LHCN-M2 (cell line): Measurements from ENCODE around the gene LDB2. TPM values are rescaled to one million over a fixed set of nuclear protein-coding genes. Genes with fewer than 3 reads are reported as not detected.

Source experiments
- DNase-seq: peaks from one replicate; pipeline ENCODE4 v3.0.0-alpha.2; 2012; ENCODE audit warnings: low read depth
- total RNA-seq: library from RNA; depleted of rRNA; stranded (reverse); fragments of >200 nt; gene quantifications from 2 replicates; pipeline ENCODE4 v1.2.3, GENCODE V29; 2014

Gene LDB2
- total RNA-seq, 1 experiment from 2014 or later, result not detected

- no peak for DNase-seq
These were observed 96.4 kb downstream of the LDB2 start for GRCh38 chr4:16802044-16802443.

GRCh38 chr4:16801356-16801755, 97.1 kb downstream of the LDB2 start:
- DNase-seq, result no peak

GRCh38 chr4:16794816-16795445, 103.5 kb downstream of the LDB2 start:
- DNase-seq, result no peak

GRCh38 chr4:16791460-16791859, 107.0 kb downstream of the LDB2 start:
- no peak for DNase-seq

GRCh38 chr4:16790508-16790907, 107.9 kb downstream of the LDB2 start:
- no peak for DNase-seq

GRCh38 chr4:16788868-16789267, 109.6 kb downstream of the LDB2 start:
- DNase-seq, result no peak

- no peak for DNase-seq
These were observed 112.5 kb downstream of the LDB2 start for GRCh38 chr4:16785793-16786527.

GRCh38 chr4:16783119-16783518, 115.3 kb downstream of the LDB2 start:
- DNase-seq, result no peak

- DNase-seq, result no peak
These were observed 119.3 kb downstream of the LDB2 start for GRCh38 chr4:16779028-16779675.

- DNase-seq, result no peak
These were observed 120.7 kb downstream of the LDB2 start for GRCh38 chr4:16777726-16778125.

- no peak for DNase-seq
These were observed 122.9 kb downstream of the LDB2 start for GRCh38 chr4:16775411-16776154.

GRCh38 chr4:16772366-16772850, 126.0 kb downstream of the LDB2 start:
- no peak for DNase-seq

GRCh38 chr4:16770710-16771285, 127.6 kb downstream of the LDB2 start:
- DNase-seq, result no peak

GRCh38 chr4:16767861-16768260, 130.6 kb downstream of the LDB2 start:
- DNase-seq, result no peak

- no peak for DNase-seq
These were observed 131.2 kb downstream of the LDB2 start for GRCh38 chr4:16767251-16767650.

GRCh38 chr4:16765546-16765945, 132.9 kb downstream of the LDB2 start:
- DNase-seq, result no peak

- no peak for DNase-seq
These were observed 133.8 kb downstream of the LDB2 start for GRCh38 chr4:16764622-16765021.

- no peak for DNase-seq
These were observed 137.7 kb downstream of the LDB2 start for GRCh38 chr4:16760617-16761363.

- no peak for DNase-seq
These were observed 138.4 kb downstream of the LDB2 start for GRCh38 chr4:16759931-16760582.

- no peak for DNase-seq
These were observed 139.6 kb downstream of the LDB2 start for GRCh38 chr4:16758816-16759215.
